CD14-positive monocyte (primary cell): Measurements from ENCODE around the gene PRSS22. TPM values are rescaled to one million over a fixed set of nuclear protein-coding genes. Genes with fewer than 3 reads are reported as not detected.

Experiments used
- DNase-seq, 3 donors: peaks; one replicate each; pipeline ENCODE4 v3.0.0-alpha.2; 2011 to 2022
- H2AFZ ChIP-seq: 2 replicates; pipeline ENCODE4 v1.6.0; 2012; ENCODE audit warnings: mild to moderate bottlenecking, low read depth, low read length, inconsistent platforms; ENCODE audit not compliant: insufficient read depth, poor library complexity, severe bottlenecking
- H3K27ac ChIP-seq, 2 donors: 1 replicate in 1 of 2; 2 replicates in 1 of 2; pipeline ENCODE4 v1.5.1; 2012 to 2013; ENCODE audit warnings: low read length in 2 of 2, control low read depth in 1 of 2, inconsistent platforms in 1 of 2, low read depth in 1 of 2, mild to moderate bottlenecking in 1 of 2
- H3K27me3 ChIP-seq, 2 donors: one replicate each; pipeline versions ENCODE4 v1.6.0 to v1.6.1; 2011 to 2013; ENCODE audit warnings: low read length in 2 of 2; ENCODE audit not compliant: control insufficient read depth in 2 of 2, insufficient read depth in 2 of 2
- H3K36me3 ChIP-seq, 2 donors: replicated peaks in 1 of 2; 1 replicate in 1 of 2; 2 replicates in 1 of 2; pipeline versions ENCODE4 v1.5.1 to v1.6.1; 2012 to 2013; ENCODE audit warnings: low read length in 2 of 2, control low read depth in 1 of 2, inconsistent platforms in 1 of 2, mild to moderate bottlenecking in 1 of 2; ENCODE audit not compliant: insufficient read depth in 2 of 2, control insufficient read depth in 1 of 2
- H3K4me1 ChIP-seq, 2 donors: 1 replicate in 1 of 2; 2 replicates in 1 of 2; pipeline versions ENCODE4 v1.5.1 to v1.6.1; 2012 to 2013; ENCODE audit warnings: low read length in 2 of 2, control low read depth in 1 of 2, inconsistent platforms in 1 of 2, mild to moderate bottlenecking in 1 of 2, moderate library complexity in 1 of 2; ENCODE audit not compliant: insufficient read depth in 2 of 2, control insufficient read depth in 1 of 2
- H3K4me2 ChIP-seq: replicated peaks from 2 replicates; pipeline ENCODE3; 2012; ENCODE audit warnings: low read length, moderate library complexity, mild to moderate bottlenecking; ENCODE audit not compliant: poor library complexity, severe bottlenecking; ENCODE audit errors: extremely low read depth
- H3K4me3 ChIP-seq, 3 experiments: fragments of 200-600 bp in 1 of 3; sonication (generic) in 1 of 3; replicated peaks in 1 of 3; 1 replicate in 2 of 3; 2 replicates in 1 of 3; pipeline ENCODE4 v1.5.1; 2011 to 2013; ENCODE audit warnings: low read length in 3 of 3, mild to moderate bottlenecking in 3 of 3, control low read depth in 2 of 3, low read depth in 2 of 3, inconsistent platforms in 1 of 3, moderate library complexity in 1 of 3
- H3K79me2 ChIP-seq: 2 replicates; pipeline ENCODE4 v1.6.0; 2012; ENCODE audit warnings: mild to moderate bottlenecking, control low read depth, inconsistent platforms, low read length, moderate library complexity; ENCODE audit not compliant: insufficient read depth
- H3K9ac ChIP-seq: 2 replicates; pipeline ENCODE4 v1.6.0; 2017; ENCODE audit warnings: low read length, mild to moderate bottlenecking; ENCODE audit not compliant: insufficient read depth, poor library complexity, severe bottlenecking
- H3K9me3 ChIP-seq, 2 donors: replicated peaks in 1 of 2; 1 replicate in 1 of 2; 2 replicates in 1 of 2; pipeline versions ENCODE4 v1.5.1 to v1.6.1; 2012 to 2013; ENCODE audit warnings: low read length in 2 of 2, control low read depth in 1 of 2; ENCODE audit not compliant: control insufficient read depth in 1 of 2, insufficient read depth in 1 of 2
- H4K20me1 ChIP-seq: 2 replicates; pipeline ENCODE4 v1.6.0; 2012; ENCODE audit warnings: mild to moderate bottlenecking, low read length, control low read depth, moderate library complexity; ENCODE audit not compliant: insufficient read depth
- H3K27ac Mint-ChIP-seq, 7 donors: one replicate each; pipeline ENCODE4 v1.8.0; 2020; ENCODE audit warnings: mild to moderate bottlenecking in 7 of 7, mixed read lengths in 7 of 7, moderate library complexity in 6 of 7, inconsistent platforms in 2 of 7
- H3K27me3 Mint-ChIP-seq, 3 donors: one replicate each; pipeline ENCODE4 v1.8.0; 2021 to 2022; ENCODE audit warnings: low read depth in 3 of 3, mild to moderate bottlenecking in 3 of 3, mixed read lengths in 3 of 3, moderate library complexity in 3 of 3, inconsistent platforms in 1 of 3
- H3K36me3 Mint-ChIP-seq, 2 donors: one replicate each; pipeline ENCODE4 v1.8.0; 2020; ENCODE audit warnings: mixed read lengths in 2 of 2, inconsistent platforms in 1 of 2, mild to moderate bottlenecking in 1 of 2
- H3K4me1 Mint-ChIP-seq: one replicate; pipeline ENCODE4 v1.8.0; 2020; ENCODE audit warnings: mild to moderate bottlenecking, mixed read lengths
- H3K4me3 Mint-ChIP-seq, 2 donors: one replicate each; pipeline ENCODE4 v1.8.0; 2020; ENCODE audit warnings: mild to moderate bottlenecking in 2 of 2, mixed read lengths in 2 of 2, moderate library complexity in 1 of 2
- H3K9me3 Mint-ChIP-seq, 7 donors: one replicate each; pipeline ENCODE4 v1.8.0; 2020 to 2022; ENCODE audit warnings: mixed read lengths in 7 of 7, mild to moderate bottlenecking in 6 of 7, moderate library complexity in 6 of 7, inconsistent platforms in 2 of 7
- CTCF ChIP-seq: fragments of 200-600 bp; IDR thresholded peaks from one replicate; pipeline ENCODE4 v1.8.0; 2022; ENCODE audit warnings: antibody characterized with exemption, mild to moderate bottlenecking
- WGBS: methylation state at CpG from one replicate; pipeline ENCODE4 v1.1.5; 2013; ENCODE audit warnings: missing lambda C conversion rate; ENCODE audit not compliant: insufficient coverage; 5-methylcytosine and 5-hydroxymethylcytosine counted together
- intact Hi-C, 2 donors: fragments of 100-400 bp; cut with micrococcal nuclease; formaldehyde crosslinking; loops; one replicate each; pipeline versions ENCODE4 v1.15.0 to v1.15.1; 2023
- polyA plus RNA-seq, 3 donors: library from polyadenylated mRNA; depleted of rRNA in 1 of 3; unstranded in 2 of 3; stranded (reverse) in 1 of 3; fragments of 300-500 nt in 2 of 3; fragments of >200 nt in 1 of 3; fragmentation: Illumina TruSeq in 2 of 3; gene quantifications; 1 replicate in 2 of 3; 2 replicates in 1 of 3; pipeline ENCODE4 v1.2.3, GENCODE V29; 2012 to 2021

PRSS22 gene
- polyA plus RNA-seq, 3 donors = not detected

- Histone ChIP-seq H2AFZ (peak overlapping the region; percentile 96), H3K9ac (no peak overlapping the region)
Measured at GRCh38 chr16:2884041-2884451, 26.1 kb upstream of the PRSS22 start.

GRCh38 chr16:2883458-2883908, 25.5 kb upstream of the PRSS22 start:
- peaks cover 5 to 11% (median 8%) of the 10 kb centered on the region in 3 donors for H3K27me3 Mint-ChIP-seq
- Histone ChIP-seq H4K20me1 (no peaks in the 10 kb centered on the region), H3K79me2 (peaks cover 9% of the 10 kb centered on the region), H3K9ac (peak overlapping the region; percentile 81), H3K4me2 (peak overlapping the region; percentile 89), H3K9me3 (peaks cover 0 to 16% of the 10 kb centered on the region in 2 donors), H3K4me1 (peaks cover 13 to 22% of the 10 kb centered on the region in 2 donors), H3K4me3 (peak overlapping the region; percentile 48 to 84 (median 67)), H3K27me3 (no peaks in the 10 kb centered on the region), H3K27ac (peak overlapping the region; percentile 70 to 89), H2AFZ (peak overlapping the region; percentile 96), H3K36me3 (no peaks in the 10 kb centered on the region)
- H3K4me3 Mint-ChIP-seq = peak overlapping the region; percentile 83 to 92
- no peak for TF ChIP-seq CTCF
- H3K36me3 Mint-ChIP-seq = no peaks in the 10 kb centered on the region
- H3K27ac Mint-ChIP-seq = peak overlapping the region in 6 of 7 donors; percentile 46 to 80 (median 76)
- peaks cover 14% of the 10 kb centered on the region for H3K4me1 Mint-ChIP-seq
- WGBS = 0% methylated on average over 24 of the region's 31 CpGs
- peaks cover 3 to 17% (median 11%) of the 10 kb centered on the region in 7 donors for H3K9me3 Mint-ChIP-seq
- no peak for DNase-seq
- intact Hi-C loops = no loop called here

More at GRCh38 chr16:2884041-2884451, 26.1 kb upstream of the PRSS22 start:
- TF ChIP-seq CTCF = no peak
- H3K27me3 Mint-ChIP-seq = peaks cover 5 to 11% (median 8%) of the 10 kb centered on the region in 3 donors
- no peaks in the 10 kb centered on the region for H4K20me1 ChIP-seq
- no peaks in the 10 kb centered on the region for H3K36me3 ChIP-seq
- intact Hi-C loops = no loop called here
- H3K27ac ChIP-seq = no peak overlapping the region
- peaks cover 9% of the 10 kb centered on the region for H3K79me2 ChIP-seq
- H3K9me3 ChIP-seq = peaks cover 0 to 16% of the 10 kb centered on the region in 2 donors
- peaks cover 3 to 17% (median 11%) of the 10 kb centered on the region in 7 donors for H3K9me3 Mint-ChIP-seq
- peak overlapping the region; percentile 89 for H3K4me2 ChIP-seq
- H3K4me3 Mint-ChIP-seq = peak overlapping the region; percentile 83 to 92
- peaks cover 14% of the 10 kb centered on the region for H3K4me1 Mint-ChIP-seq
- no peak for DNase-seq
- H3K27ac Mint-ChIP-seq = peak overlapping the region in 5 of 7 donors; percentile 30 to 80 (median 72)
- H3K27me3 ChIP-seq = no peaks in the 10 kb centered on the region
- no peaks in the 10 kb centered on the region for H3K36me3 Mint-ChIP-seq
- 87% methylated on average over 9 of the region's 18 CpGs for WGBS
- H3K4me3 ChIP-seq = peak overlapping the region in 2 of 3 experiments; percentile 48 to 84
- peaks cover 13 to 22% of the 10 kb centered on the region in 2 donors for H3K4me1 ChIP-seq
